HG03460 (cell line): ENCODE data around the gene FOXK2.

Experiments
- ATAC-seq: cut with Tn5 transposase; IDR thresholded peaks from one replicate; pipeline ENCODE4 v1.9.1; 2021; ENCODE audit not compliant: unreplicated experiment

Gene FOXK2

DNA sequence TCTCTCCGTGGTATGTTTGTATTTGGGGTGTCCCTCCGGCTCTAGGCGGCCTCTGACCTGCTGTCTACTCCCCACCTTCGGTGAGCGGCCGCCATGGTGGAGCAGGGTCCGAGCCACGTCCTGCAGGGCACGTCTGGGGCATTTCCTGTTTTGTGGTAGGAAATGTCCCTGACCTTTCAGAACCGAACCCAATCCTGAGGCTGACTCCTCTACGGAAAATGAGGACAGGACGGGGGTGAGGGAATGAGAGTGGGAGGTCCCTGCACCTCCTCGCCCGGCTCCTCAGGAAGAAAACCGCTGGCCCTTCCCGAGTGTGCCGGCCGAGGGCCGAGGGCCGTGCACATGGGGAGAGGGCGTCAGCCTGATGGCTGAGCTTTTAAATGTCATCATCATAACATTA is 83.0 kb downstream of the FOXK2 start:
- no peak for ATAC-seq

DNA sequence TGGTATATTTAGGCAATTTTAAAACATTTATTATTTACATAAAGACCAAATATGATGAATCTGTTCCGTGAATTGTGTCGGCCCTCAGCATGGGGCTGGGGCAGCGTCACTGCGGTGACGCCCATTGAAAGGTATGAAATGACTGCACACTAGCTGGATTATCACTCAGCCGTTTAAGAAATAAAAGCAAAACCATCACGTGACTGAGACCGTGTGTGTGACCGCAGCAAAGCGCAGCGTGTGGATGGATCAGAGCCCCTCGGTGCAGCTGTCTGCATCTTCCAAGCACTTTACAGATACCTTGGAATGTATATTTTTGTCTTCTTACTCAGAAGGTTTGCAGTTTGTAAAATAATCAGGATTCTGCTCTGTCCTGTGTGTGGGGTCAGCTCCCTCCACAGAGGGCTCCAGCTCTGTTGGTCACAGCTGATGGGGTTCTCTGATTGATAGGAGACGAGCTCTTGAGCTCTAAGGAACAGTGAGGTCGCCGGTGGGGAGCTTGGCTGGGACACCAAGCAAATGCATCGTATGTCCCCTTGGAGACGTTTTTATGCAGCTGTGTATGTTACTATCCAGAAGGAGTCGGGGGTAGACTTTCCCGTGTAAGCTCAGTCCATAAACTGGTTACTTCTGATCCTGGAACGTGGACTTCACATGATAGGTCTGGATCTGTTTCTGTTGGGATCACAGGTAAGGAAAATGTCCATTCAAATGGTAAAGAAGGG is 83.6 kb downstream of the FOXK2 start:
- no peak for ATAC-seq

DNA sequence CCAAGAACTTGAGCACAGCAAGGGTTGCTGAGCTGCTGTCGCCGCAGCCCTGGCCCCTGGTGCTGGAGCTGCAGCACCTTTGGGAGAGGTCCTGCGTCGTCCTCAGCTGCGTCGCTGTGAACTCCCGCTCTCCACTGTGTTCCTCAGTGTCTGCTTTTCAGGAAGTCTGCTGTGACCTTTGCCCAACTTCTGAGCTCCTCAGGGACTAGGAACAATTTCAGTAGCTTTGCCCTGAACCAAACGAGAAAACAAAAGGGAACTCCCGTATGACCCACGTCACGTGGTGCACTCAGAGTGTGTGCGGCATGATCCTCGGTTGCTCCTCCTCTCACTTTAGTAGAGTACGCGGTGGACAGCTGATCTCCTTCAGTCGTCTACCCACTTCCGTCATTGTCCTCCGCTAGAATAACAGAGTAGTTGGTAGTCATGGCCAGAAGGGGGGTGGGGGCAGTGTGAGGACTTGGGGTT is 84.5 kb downstream of the FOXK2 start:
- no peak for ATAC-seq

DNA sequence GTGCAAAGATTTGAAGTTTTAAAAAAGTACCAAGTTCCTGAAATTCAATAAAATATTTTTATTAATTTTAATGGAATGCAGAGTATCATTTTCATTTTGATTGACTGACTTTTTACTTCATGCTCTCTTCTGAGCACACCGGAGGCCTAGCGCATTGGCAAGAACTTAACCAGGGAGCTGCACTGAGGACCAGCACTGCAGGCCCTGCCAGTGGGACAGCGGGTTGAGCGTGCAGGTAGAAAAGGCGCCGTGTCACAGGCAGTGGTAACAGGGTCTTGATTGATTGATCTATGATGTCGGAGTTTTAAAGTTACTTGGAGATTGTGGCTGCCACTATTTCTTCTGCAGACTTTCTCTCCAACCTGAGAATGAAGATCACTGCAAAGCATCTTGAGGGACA is 85.0 kb downstream of the FOXK2 start:
- no peak for ATAC-seq

DNA sequence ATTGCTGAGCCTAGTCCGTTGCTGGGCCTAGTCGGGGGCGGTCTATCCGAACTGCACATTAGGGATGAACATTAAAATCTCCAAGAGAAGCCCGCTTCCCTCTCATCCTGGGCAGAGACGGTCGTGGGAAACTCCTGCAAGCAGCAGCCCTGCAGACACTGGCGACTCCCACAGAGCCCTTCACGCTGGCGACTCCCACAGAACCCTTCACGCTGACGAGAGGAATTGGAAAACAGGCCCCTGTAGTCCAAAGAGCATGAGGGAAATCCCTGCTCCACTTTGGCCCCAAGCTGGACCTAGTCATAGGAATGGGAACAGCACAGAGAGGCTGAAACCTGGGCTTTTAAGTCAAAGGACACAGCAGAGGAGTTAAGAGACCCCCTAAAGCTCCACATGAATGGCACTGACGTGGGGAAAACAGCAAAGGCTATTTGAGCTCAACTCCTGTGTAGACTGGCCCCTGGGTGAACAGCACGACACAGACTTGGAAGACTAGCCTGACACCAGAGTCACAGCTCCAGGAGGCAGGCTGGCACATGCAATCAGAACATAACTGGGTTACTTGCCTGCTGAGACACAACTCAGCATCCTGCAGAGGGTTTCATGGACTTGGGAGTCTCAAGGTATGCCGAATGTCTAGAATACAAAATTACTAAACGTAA is 86.5 kb downstream of the FOXK2 start:
- no peak for ATAC-seq

DNA sequence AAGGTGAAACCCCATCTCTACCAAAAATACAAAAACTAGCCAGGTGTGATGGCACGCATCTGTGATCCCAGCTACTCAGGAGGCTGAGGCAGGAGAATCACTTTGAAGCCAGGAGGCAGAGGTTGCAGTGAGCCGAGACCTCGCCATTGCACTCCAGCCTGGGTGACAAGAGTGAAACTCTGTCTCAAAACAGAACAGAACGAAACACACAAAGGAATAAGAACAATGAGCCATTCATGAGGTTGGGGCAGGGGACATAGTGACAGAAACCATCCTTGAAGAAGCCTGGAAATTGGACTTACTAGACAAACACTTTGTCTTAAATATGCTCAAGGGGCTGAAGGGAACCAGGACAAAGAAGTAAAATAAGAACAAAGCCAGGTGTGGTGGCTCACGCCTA is 89.3 kb downstream of the FOXK2 start:
- ATAC-seq = no peak

DNA sequence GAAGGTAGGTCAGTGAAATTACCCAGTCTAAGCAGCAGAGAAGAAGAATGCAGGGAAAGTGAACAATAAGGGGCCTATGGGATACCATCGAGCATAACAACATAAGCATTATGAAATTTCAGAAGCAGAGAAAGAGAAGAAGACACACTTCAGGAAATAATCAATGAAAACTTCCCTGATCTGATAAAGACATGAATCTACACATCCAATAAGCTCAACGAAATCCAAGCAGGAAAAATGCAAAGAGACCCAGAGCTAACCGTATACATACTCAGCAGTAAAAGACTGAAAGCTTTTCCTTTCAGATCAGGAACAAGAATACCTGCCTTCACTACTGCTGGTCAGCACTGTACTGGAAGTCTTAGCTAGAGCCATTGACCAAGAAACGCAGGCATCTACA is 90.1 kb downstream of the FOXK2 start:
- no peak for ATAC-seq

DNA sequence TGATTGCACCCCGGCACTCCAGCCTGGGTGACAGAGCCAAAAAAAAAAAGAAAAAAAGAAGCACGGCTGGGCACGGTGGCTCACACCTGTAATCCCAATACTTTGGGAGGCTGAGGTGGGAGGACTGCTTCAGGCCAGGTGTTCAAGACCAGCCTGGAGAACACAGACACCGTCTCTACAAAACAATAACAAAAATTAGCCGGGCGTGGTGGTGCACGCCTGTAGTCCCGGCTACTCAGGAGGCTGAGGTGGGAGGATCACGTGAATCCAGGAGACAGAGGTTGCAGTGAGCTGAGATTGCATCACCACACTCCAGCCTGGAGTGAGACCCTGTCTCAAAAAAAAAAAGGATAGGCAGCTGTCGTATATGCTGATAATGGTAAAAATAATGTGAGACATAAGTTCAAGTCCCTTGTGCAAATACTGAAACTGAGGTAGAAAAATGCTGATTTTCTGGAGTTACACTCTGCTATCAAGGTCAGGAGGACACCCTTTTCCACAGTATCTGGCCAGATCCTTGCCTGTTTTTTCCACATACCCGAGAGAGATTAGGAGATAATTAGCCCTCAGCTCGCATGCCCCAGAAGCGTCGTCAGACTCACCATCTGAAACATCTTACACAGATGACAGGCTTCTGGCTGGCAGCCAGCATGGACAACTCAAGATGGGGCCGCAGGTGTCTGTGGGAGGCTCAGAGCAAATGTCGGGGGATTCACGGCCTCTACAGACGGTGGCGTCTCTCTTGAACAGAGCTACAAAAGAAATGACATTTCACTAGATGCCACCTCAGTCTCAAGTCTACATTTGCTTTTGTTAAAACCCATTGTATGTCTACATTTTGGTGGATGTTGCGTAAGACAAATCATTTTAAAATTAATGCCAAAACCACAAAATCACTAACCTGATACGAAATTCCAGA is 91.9 kb downstream of the FOXK2 start:
- ATAC-seq = no peak

DNA sequence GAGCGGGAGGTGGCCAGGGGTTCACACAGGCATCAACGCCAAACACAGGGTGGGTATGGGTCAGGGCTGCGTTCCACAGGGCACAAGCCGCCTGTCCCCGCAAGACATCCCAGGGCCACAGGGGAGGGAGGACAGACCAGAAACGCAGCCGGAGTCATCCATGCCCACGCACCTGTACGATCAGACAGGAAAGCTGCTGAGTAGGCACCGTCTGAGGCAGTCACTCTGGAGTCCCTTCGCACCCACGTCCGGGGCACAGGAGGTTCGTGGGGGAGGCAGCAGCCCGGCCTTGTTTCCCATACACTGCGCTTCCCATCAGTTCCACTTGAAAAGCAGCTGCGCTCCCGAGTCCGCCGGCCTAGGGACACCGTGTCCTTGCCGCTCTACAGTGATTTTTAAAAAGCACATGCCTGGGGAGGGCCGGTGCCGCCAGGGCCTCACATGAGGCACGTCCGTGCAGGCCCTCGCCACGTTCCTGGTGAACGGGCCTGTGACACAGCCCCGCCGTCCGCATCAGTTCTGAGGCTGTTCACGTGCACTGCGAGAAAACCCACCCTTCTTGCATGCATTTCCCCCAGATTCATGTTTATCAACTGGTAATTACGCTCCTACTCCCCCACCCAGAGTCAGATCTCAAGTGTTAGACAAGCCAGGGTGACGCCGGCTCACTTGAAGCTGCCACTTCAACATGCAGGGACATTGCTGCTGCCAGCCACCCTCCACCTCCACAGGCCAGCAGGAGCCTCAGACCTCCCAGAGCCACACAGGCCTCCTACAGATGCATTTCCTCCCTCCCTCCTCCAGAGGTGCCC is 94.0 kb downstream of the FOXK2 start:
- no peak for ATAC-seq

DNA sequence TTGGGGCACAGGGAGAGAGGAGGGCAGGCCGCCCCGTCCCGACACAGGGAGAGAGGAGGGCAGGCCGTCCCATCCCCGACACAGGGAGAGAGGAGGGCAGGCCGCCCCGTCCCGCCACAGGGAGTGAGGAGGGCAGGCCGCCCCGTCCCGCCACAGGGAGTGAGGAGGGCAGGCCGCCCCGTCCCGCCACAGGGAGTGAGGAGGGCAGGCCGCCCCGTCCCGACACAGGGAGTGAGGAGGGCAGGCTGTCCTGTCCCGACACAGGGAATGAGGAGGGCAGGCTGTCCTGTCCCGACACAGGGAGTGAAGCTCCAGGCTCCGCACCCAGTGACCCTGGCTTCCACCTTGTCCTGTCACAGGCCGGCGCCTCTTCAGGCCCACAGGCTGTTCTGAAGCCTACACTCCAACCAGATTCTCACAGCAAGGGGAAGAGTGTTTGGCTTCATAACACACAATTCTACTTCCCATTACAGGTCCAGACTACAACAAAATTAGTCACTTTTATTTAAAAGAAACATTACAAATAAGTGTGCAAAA is 94.6 kb downstream of the FOXK2 start:
- ATAC-seq = no peak

DNA sequence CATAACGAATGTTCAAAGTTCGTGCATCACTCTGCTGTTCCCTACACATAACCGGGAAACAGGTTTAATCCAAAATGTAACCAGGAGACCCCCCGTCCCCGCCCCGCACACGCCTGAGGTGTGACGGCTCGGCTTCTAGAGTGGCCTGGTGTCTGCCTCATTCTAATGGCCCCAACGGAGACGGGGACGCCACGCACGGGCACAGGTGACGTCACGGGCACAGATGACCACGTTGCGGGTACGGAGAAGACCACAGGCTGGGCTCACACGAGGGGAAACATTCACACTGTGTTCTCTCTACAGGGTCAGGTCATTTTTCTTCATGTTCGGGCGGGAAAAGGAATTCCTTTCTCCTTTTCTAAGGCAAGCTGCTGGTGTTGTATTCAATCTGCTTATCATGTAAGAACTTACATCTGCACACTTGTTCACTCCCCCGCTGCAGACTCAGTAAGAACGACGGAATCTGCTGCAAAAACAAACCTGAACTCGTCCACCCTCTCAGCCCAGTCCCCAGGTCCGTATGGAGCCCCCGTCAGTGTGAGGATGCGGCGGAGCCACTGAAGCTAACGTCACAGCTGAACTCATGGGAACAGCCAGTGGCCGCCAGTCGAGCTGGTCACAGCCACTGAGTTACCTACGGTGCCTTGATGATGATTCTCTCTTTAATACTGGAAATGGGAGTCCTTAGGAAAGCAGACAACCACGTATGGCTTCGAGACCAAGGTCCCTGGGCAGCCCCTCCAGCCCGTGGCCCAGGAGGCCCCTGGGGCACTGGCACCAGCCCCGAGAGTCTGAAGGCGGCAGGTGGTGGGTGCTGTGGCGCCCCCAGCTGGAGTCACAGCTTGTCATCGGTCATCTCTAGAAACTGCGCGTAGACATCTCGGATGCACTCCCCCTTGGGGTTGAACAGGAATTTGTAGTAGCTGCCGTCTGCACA is 95.8 kb downstream of the FOXK2 start:
- no peak for ATAC-seq

DNA sequence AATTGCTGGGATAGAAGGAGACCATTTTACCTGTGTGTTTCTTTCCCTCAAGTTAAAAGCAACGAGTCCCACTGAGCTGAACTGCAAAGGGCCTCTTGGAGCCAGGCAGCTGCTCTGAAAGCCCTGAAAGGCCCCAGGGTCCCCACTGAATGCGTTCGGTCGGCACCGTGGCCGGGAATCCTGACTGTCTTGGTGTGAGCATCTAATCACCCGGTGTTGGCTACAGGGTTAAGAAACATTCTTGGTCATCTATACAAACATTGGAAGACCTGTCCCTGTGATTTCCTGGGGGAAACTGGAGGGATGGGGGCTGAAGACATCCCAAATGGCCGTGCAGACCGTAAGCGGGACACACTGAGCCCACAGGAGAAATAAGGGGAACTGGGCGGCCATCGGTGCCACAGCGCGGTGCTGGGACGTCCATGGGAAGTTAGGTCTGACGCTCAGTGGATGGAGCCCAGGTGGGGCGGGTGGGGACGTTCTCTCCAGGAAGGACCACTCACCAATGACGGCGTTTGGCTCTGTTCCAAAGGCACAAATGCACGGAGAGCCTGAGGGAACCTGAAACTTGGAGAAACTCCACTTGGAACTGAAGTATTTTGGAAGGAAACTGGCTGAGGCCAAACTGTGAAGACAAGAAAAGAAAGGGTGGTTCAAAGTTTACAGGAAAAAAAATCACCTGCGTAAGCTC is 96.6 kb downstream of the FOXK2 start:
- ATAC-seq = no peak

DNA sequence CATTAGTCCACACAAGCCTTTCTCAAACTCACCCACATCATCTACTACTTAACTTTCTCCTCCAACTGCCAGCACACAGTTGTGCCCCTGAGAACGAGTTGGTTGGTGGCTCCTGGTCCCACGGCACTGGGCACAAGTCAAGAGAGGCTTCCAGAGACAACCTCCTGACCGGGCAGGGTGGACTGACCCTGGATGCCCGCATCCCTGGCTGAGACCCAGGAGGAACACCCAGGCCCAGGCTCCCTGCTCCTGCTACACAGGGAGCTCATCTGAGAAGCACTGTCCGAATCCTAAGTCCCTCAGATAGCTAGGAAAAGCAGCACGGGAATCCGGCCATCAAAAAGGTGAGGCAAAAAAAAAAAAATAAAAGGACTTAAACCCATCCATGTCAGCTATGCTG is 99.7 kb downstream of the FOXK2 start:
- no peak for ATAC-seq

DNA sequence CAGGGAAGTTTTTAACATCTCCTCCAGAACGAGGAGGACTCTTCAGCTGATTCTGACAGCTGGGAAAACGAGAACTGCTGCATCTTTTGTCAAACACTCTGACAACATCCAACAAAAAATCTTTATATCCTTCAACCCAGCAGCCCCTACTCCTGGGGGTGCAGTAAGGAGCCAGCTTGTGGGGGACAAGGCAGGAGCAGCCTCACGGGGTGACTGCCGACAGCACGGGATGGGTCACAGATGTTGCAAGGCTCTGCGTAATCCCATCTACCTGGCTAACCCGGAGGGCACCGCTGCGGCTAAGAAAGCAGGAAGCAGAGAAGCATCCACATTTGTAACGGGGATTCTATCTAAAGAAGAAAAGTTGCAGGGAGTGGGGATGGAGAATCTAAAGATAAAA is 100.1 kb downstream of the FOXK2 start:
- no peak for ATAC-seq

DNA sequence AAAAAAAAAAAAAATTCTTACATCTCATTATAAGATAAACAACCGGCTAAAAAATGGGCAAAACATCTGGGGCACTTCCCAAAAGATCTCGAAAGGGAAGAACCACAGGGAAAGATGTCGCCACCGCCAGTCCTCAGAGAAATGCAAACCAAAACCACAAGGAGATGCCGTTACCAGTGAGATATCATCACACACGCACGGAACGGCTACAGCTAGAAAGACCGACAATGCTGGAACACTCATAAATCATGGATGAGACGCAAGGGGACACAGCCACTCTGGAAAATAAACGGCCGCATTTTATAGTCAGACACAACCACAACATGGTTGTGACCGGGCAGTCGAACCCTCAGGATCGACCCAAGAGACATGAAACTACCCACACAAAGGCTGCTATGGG is 104.2 kb downstream of the FOXK2 start:
- no peak for ATAC-seq

DNA sequence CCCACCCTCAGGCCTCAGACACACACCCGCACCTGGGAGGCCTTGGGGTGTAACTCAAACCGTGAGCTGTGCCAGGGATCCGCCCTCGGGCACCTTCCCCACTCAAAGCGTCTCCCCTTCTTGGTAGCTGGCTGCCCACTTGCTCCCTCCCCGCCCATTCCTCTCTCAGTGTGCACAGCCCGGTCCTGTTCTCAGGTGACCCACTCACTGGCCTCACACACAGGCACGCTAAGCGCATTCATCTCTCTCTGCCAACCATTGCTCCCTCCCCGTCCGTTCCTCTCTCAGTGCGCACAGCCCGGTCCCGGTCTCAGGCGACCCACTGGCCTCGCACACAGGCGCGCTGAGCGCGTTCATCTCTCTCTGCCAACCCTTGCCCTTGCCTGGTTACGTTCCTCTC is 107.9 kb downstream of the FOXK2 start:
- no peak for ATAC-seq

DNA sequence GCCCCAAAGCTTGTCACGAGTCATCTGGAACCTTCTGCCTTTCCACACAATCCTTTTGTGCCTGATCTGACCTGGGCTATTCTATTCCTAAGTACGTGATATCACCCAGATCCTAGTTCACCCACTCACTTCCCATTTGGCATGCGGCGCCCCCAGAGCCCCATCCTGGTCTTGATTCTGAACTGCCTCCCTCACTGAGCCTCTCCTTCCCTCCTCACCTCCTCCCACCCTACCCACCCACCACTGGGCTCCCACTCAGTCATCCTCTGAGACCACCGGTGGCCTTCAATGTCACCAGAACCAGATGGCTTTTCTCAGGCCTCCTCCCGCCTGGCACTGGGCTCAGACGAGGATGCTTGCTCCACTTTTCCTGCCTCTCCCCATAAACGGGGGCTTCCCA is 110.2 kb downstream of the FOXK2 start:
- ATAC-seq = no peak

DNA sequence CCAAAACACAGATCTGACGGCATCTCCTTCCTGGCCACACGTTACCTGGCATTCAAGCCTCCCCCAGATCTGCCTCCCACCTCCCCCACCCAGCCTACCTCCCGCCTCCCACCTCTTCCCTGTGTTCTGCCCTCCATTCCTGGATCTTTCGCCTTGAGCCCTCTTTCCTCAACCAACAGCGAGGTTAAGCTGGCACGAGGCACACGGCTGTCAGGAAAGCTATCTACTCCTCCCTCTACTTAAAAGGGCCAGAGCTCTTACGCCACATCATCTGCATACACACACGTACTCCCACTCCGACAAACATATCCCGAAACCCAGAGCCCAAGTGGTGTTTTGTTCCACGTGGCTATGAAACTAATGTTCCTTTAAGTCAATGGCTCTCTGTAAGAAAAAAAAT is 110.7 kb downstream of the FOXK2 start:
- no peak for ATAC-seq

DNA sequence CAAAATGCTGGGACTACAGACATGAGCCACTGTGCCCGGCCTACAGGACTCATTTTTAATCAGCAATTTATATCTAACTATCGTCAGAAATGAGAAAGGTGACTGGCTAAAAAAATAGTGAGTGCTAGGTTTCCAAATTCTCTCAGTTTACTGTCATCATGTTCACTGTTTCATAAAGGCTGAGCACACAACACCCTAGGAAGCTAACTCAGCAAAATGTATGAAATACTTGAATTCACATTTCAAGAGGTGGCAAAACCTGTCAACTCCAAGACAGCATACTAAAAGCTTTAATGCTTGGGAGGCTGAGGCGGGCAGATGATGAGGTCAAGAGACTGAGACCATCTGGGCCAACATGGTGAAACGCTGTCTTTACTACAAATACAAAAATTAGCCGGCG is 112.0 kb downstream of the FOXK2 start:
- ATAC-seq = no peak
